GM23338 (cell line): Measurements from ENCODE around the gene DPF3. TPM values are rescaled to one million over a fixed set of nuclear protein-coding genes. Genes with fewer than 3 reads are reported as not detected.

ENCODE experiments used
- ATAC-seq: fragments of 200-7000 bp; cut with Tn5 transposase; 3 replicates; pipeline ENCODE4 v1.9.1; 2020
- DNase-seq: peaks from one replicate; pipeline ENCODE4 v3.0.0-alpha.2; 2015; ENCODE audit warnings: low spot score
- H2AFZ ChIP-seq: fragments of 200-600 bp; sonication (generic); 2 replicates; pipeline ENCODE4 v1.8.0; 2016; ENCODE audit warnings: antibody characterized with exemption, mild to moderate bottlenecking, moderate library complexity
- H3F3A ChIP-seq: fragments of 200-600 bp; sonication (generic); replicated peaks from 2 replicates; pipeline ENCODE4 v1.8.0; 2017; ENCODE audit warnings: antibody characterized with exemption, mixed run types, low read depth
- H3K27ac ChIP-seq: fragments of 200-600 bp; sonication (generic); 2 replicates; pipeline ENCODE4 v1.6.1; 2016; ENCODE audit warnings: low read depth
- H3K27me3 ChIP-seq: fragments of 200-600 bp; sonication (generic); 2 replicates; pipeline ENCODE4 v1.8.0; 2016; ENCODE audit warnings: mild to moderate bottlenecking, mixed run types, moderate library complexity; ENCODE audit not compliant: insufficient read depth
- H3K36me3 ChIP-seq: fragments of 200-600 bp; sonication (generic); 2 replicates; pipeline ENCODE4 v1.8.0; 2016; ENCODE audit warnings: mild to moderate bottlenecking; ENCODE audit not compliant: insufficient read depth
- H3K4me1 ChIP-seq: fragments of 200-600 bp; sonication (generic); 2 replicates; pipeline ENCODE4 v1.8.0; 2016; ENCODE audit warnings: mild to moderate bottlenecking, moderate library complexity; ENCODE audit not compliant: insufficient read depth
- H3K4me2 ChIP-seq: fragments of 200-600 bp; sonication (generic); 2 replicates; pipeline ENCODE4 v1.7.1; 2017; ENCODE audit warnings: mixed run types
- H3K4me3 ChIP-seq: fragments of 200-600 bp; sonication (generic); 2 replicates; pipeline ENCODE4 v1.6.1; 2016; ENCODE audit warnings: mixed run types
- H3K79me2 ChIP-seq: fragments of 200-600 bp; sonication (generic); replicated peaks from 2 replicates; pipeline ENCODE4 v1.8.0; 2017; ENCODE audit warnings: mild to moderate bottlenecking; ENCODE audit not compliant: insufficient read depth
- H3K9me2 ChIP-seq: fragments of 200-600 bp; sonication (generic); 2 replicates; pipeline ENCODE4 v1.8.0; 2017; ENCODE audit not compliant: insufficient read depth
- H4K20me1 ChIP-seq: fragments of 200-600 bp; sonication (generic); replicated peaks from 2 replicates; pipeline ENCODE4 v1.8.0; 2017; ENCODE audit warnings: mild to moderate bottlenecking; ENCODE audit not compliant: insufficient read depth
- H3K27ac Mint-ChIP-seq: 2 replicates; pipeline ENCODE4 v1.8.0; 2020; ENCODE audit warnings: inconsistent platforms, mild to moderate bottlenecking, moderate library complexity, mixed read lengths
- H3K27me3 Mint-ChIP-seq: 3 replicates; pipeline ENCODE4 v1.8.0; 2022; ENCODE audit warnings: low read depth, mild to moderate bottlenecking, moderate library complexity, mixed read lengths, inconsistent platforms; ENCODE audit not compliant: insufficient read depth, poor library complexity
- H3K36me3 Mint-ChIP-seq: 3 replicates; pipeline ENCODE4 v1.8.0; 2021; ENCODE audit warnings: low read depth, mild to moderate bottlenecking, inconsistent platforms, moderate library complexity, mixed read lengths
- H3K4me1 Mint-ChIP-seq: 3 replicates; pipeline ENCODE4 v1.8.0; 2020; ENCODE audit warnings: mild to moderate bottlenecking, inconsistent platforms, mixed read lengths
- H3K4me3 Mint-ChIP-seq: 3 replicates; pipeline ENCODE4 v1.8.0; 2021; ENCODE audit warnings: moderate library complexity, mild to moderate bottlenecking, inconsistent platforms, mixed read lengths
- H3K9me3 Mint-ChIP-seq: 3 replicates; pipeline ENCODE4 v1.8.0; 2020; ENCODE audit warnings: moderate library complexity, mild to moderate bottlenecking, inconsistent platforms, mixed read lengths
- CREB1 ChIP-seq: fragments of 250-450 bp; sonication (Bioruptor Pico); IDR thresholded peaks from 2 replicates; pipeline ENCODE4 v1.5.0; 2020; ENCODE audit warnings: low read depth, mild to moderate bottlenecking, moderate library complexity
- EZH2 ChIP-seq: fragments of 200-600 bp; sonication (generic); IDR thresholded peaks from one replicate; pipeline ENCODE4 v1.8.0; 2017; ENCODE audit warnings: antibody characterized with exemption, mild to moderate bottlenecking, low read depth; ENCODE audit not compliant: unreplicated experiment
- EZH2phosphoT487 ChIP-seq: fragments of 200-600 bp; sonication (generic); IDR thresholded peaks from one replicate; pipeline ENCODE4 v1.8.1; 2018; ENCODE audit warnings: antibody characterized with exemption; ENCODE audit not compliant: unreplicated experiment
- JUNB ChIP-seq: IDR thresholded peaks from one replicate; pipeline ENCODE4 v1.6.1; 2016; ENCODE audit warnings: antibody characterized with exemption; ENCODE audit not compliant: unreplicated experiment
- POLR2AphosphoS5 ChIP-seq: IDR thresholded peaks from 2 replicates; pipeline ENCODE4 v1.6.1; 2016; ENCODE audit warnings: antibody characterized with exemption, low read depth
- REST ChIP-seq: IDR thresholded peaks from one replicate; pipeline ENCODE4 v1.6.1; 2018; ENCODE audit warnings: antibody characterized with exemption; ENCODE audit not compliant: unreplicated experiment
- STAT1 ChIP-seq: IDR thresholded peaks from one replicate; pipeline ENCODE4 v1.6.1; 2016; ENCODE audit warnings: antibody characterized with exemption; ENCODE audit not compliant: unreplicated experiment
- ZNF331 ChIP-seq: fragments of 250-450 bp; sonication (Bioruptor Pico); IDR thresholded peaks from 2 replicates; pipeline ENCODE4 v1.5.0; 2020; ENCODE audit warnings: low read depth, mild to moderate bottlenecking, moderate library complexity
- polyA plus RNA-seq: library from polyadenylated mRNA; unstranded; fragments of >200 nt; fragmentation: Nextera tagmentation; extraction: Ambion mirVana; gene quantifications from 2 replicates; pipeline ENCODE4 v1.2.1, GENCODE V29; 2016
- total RNA-seq: library from RNA; depleted of rRNA; stranded (reverse); fragments of >200 nt; shearing (Covaris generic); gene quantifications from 2 replicates; pipeline ENCODE4 v1.2.3, GENCODE V29; 2014
- TF ChIP-seq, protein P1 (sequence below): fragments of 250-450 bp; sonication (Bioruptor Pico); IDR thresholded peaks from 2 replicates; pipeline ENCODE4 v1.5.0; 2020; ENCODE audit warnings: mild to moderate bottlenecking, moderate library complexity

Gene DPF3
- total and polyA plus RNA-seq, 2 experiments from 2014 or later, result 0.18 to 1.0 TPM

GRCh38 chr14:72739446-72740405 is 154.2 kb downstream of the DPF3 start (continued):
- TF ChIP-seq REST (no peak), EZH2 (no peak), JUNB (no peak), ZNF331 (CRISPR knock-in tag) (no peak), CREB1 (CRISPR knock-in tag) (no peak), STAT1 (no peak), EZH2phosphoT487 (no peak)

- no peak for TF ChIP-seq CREB1 (CRISPR knock-in tag)
- no peak overlapping the region for H3K27ac ChIP-seq
- Mint-ChIP-seq H3K4me3 (no peak overlapping the region), H3K9me3 (no peaks in the 10 kb centered on the region; the same call in 2 of the 3 replicates), H3K27me3 (peaks cover 4% of the 10 kb centered on the region), H3K36me3 (no peaks in the 10 kb centered on the region), H3K4me1 (peaks cover 6% of the 10 kb centered on the region), H3K27ac (no peak overlapping the region)
- no peaks in the 10 kb centered on the region for H3K79me2 ChIP-seq
- H3K4me2 ChIP-seq, result no peak overlapping the region
- ATAC-seq, result no peak
- no peak overlapping the region for H2AFZ ChIP-seq
- H3K27me3 ChIP-seq, result no peaks in the 10 kb centered on the region
- no peak overlapping the region for H3K4me3 ChIP-seq
- H3F3A ChIP-seq, result no peaks in the 10 kb centered on the region
- H3K9me2 ChIP-seq, result no peaks in the 10 kb centered on the region
- H3K4me1 ChIP-seq, result no peaks in the 10 kb centered on the region
- H3K36me3 ChIP-seq, result no peaks in the 10 kb centered on the region
- H4K20me1 ChIP-seq, result no peaks in the 10 kb centered on the region
- DNase-seq, result no peak
These were observed 155.7 kb downstream of the DPF3 start for GRCh38 chr14:72738161-72738611.

- no peak overlapping the region for H3K4me2 ChIP-seq
- H3K27me3 Mint-ChIP-seq, result peaks cover 4% of the 10 kb centered on the region
- no peaks in the 10 kb centered on the region for H3K27me3 ChIP-seq
- ATAC-seq, result no peak
- H4K20me1 ChIP-seq, result no peaks in the 10 kb centered on the region
- no peak for DNase-seq
- H3K4me1 ChIP-seq, result no peaks in the 10 kb centered on the region
- H3K9me3 Mint-ChIP-seq, result no peaks in the 10 kb centered on the region; the same call in 2 of the 3 replicates
- H3K79me2 ChIP-seq, result no peaks in the 10 kb centered on the region
- peaks cover 8% of the 10 kb centered on the region for H3K4me1 Mint-ChIP-seq
- H3F3A ChIP-seq, result no peaks in the 10 kb centered on the region
- H3K4me3 ChIP-seq, result no peak overlapping the region
- H3K9me2 ChIP-seq, result no peaks in the 10 kb centered on the region
- H3K4me3 Mint-ChIP-seq, result no peak overlapping the region
- H3K36me3 Mint-ChIP-seq, result no peaks in the 10 kb centered on the region
- H3K36me3 ChIP-seq, result no peaks in the 10 kb centered on the region
- no peak overlapping the region for H3K27ac Mint-ChIP-seq
- no peak overlapping the region for H2AFZ ChIP-seq
- no peak overlapping the region for H3K27ac ChIP-seq
- TF ChIP-seq CREB1 (CRISPR knock-in tag) (no peak), POLR2AphosphoS5 (no peak), JUNB (no peak), EZH2phosphoT487 (no peak)
- TF ChIP-seq, protein P1, sequence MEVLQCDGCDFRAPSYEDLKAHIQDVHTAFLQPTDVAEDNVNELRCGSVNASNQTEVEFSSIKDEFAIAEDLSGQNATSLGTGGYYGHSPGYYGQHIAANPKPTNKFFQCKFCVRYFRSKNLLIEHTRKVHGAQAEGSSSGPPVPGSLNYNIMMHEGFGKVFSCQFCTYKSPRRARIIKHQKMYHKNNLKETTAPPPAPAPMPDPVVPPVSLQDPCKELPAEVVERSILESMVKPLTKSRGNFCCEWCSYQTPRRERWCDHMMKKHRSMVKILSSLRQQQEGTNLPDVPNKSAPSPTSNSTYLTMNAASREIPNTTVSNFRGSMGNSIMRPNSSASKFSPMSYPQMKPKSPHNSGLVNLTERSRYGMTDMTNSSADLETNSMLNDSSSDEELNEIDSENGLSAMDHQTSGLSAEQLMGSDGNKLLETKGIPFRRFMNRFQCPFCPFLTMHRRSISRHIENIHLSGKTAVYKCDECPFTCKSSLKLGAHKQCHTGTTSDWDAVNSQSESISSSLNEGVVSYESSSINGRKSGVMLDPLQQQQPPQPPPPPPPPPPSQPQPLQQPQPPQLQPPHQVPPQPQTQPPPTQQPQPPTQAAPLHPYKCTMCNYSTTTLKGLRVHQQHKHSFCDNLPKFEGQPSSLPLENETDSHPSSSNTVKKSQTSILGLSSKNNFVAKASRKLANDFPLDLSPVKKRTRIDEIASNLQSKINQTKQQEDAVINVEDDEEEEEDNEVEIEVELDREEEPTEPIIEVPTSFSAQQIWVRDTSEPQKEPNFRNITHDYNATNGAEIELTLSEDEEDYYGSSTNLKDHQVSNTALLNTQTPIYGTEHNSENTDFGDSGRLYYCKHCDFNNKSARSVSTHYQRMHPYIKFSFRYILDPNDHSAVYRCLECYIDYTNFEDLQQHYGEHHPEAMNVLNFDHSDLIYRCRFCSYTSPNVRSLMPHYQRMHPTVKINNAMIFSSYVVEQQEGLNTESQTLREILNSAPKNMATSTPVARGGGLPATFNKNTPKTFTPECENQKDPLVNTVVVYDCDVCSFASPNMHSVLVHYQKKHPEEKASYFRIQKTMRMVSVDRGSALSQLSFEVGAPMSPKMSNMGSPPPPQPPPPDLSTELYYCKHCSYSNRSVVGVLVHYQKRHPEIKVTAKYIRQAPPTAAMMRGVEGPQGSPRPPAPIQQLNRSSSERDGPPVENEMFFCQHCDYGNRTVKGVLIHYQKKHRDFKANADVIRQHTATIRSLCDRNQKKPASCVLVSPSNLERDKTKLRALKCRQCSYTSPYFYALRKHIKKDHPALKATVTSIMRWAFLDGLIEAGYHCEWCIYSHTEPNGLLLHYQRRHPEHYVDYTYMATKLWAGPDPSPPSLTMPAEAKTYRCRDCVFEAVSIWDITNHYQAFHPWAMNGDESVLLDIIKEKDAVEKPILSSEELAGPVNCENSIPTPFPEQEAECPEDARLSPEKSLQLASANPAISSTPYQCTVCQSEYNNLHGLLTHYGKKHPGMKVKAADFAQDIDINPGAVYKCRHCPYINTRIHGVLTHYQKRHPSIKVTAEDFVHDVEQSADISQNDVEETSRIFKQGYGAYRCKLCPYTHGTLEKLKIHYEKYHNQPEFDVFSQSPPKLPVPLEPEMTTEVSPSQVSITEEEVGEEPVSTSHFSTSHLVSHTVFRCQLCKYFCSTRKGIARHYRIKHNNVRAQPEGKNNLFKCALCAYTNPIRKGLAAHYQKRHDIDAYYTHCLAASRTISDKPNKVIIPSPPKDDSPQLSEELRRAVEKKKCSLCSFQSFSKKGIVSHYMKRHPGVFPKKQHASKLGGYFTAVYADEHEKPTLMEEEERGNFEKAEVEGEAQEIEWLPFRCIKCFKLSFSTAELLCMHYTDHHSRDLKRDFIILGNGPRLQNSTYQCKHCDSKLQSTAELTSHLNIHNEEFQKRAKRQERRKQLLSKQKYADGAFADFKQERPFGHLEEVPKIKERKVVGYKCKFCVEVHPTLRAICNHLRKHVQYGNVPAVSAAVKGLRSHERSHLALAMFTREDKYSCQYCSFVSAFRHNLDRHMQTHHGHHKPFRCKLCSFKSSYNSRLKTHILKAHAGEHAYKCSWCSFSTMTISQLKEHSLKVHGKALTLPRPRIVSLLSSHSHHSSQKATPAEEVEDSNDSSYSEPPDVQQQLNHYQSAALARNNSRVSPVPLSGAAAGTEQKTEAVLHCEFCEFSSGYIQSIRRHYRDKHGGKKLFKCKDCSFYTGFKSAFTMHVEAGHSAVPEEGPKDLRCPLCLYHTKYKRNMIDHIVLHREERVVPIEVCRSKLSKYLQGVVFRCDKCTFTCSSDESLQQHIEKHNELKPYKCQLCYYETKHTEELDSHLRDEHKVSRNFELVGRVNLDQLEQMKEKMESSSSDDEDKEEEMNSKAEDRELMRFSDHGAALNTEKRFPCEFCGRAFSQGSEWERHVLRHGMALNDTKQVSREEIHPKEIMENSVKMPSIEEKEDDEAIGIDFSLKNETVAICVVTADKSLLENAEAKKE (CRISPR knock-in tag), result no peak
These were observed 156.3 kb downstream of the DPF3 start for GRCh38 chr14:72737560-72737943.
